ENCODE results near the gene FBXL22.

The FBXL22 gene

GRCh38 chr15:63634154-63634553 is 37.0 kb downstream of the FBXL22 start:
- no peak for DNase-seq
- Histone ChIP-seq H3K36me3 (ENCODE audit: control insufficient read depth in 4 of 4, insufficient read depth in 4 of 4, low read length in 3 of 4) (peaks cover 31 to 91% (median 64%) of the 10 kb centered on the region in 4 experiments), H3K4me1 (ENCODE audit: control extremely low read depth in 1 of 4, control insufficient read depth in 4 of 4, insufficient read depth in 4 of 4, low read length in 3 of 4) (no peaks in the 10 kb centered on the region), H3K9me3 (ENCODE audit: control extremely low read depth in 1 of 5, control insufficient read depth in 4 of 5, insufficient read depth in 2 of 5, low read depth in 1 of 5, low read length in 4 of 5) (no peaks in the 10 kb centered on the region), H3K27ac (ENCODE audit: insufficient read depth in 1 of 2, low read depth in 1 of 2, low read length in 2 of 2, poor library complexity in 1 of 2, severe bottlenecking in 2 of 2) (no peak overlapping the region), H3K4me3 (ENCODE audit: control insufficient read depth in 1 of 7, extremely low read depth in 1 of 7, insufficient read depth in 4 of 7, low read depth in 2 of 7, low read length in 6 of 7) (no peak overlapping the region), H3K27me3 (replicated peaks in 2 of 5; ENCODE audit: control insufficient read depth in 4 of 5, insufficient read depth in 5 of 5, low read length in 4 of 5) (no peaks in the 10 kb centered on the region)
- POLR2A ChIA-PET, result no interaction called here
- WGBS (ENCODE audit: insufficient coverage), result no CpG with 5 or more reads among the region's 1 CpG
- CTCF ChIA-PET, result interaction anchor here (1.3 to 2.4 kb wide), 4 partner anchors 9 to 25 kb away, joined by 3 to 10 read pairs (median 4); no protein-coding TSS in a partner anchor

- POLR2A ChIA-PET, result no interaction called here
- no peak overlapping the region for H3K4me3 ChIP-seq (ENCODE audit: control insufficient read depth in 1 of 7, extremely low read depth in 1 of 7, insufficient read depth in 4 of 7, low read depth in 2 of 7, low read length in 6 of 7)
- CTCF ChIA-PET, result interaction anchor here (1.5 kb wide), 1 partner anchor 170 kb away, joined by 3 read pairs; no protein-coding TSS in a partner anchor
- peaks cover 31 to 91% (median 62%) of the 10 kb centered on the region in 4 experiments for H3K36me3 ChIP-seq (ENCODE audit: control insufficient read depth in 4 of 4, insufficient read depth in 4 of 4, low read length in 3 of 4)
- WGBS (ENCODE audit: insufficient coverage), result 97% methylated on average over 9 of the region's 9 CpGs
- no peaks in the 10 kb centered on the region for H3K27me3 ChIP-seq (replicated peaks in 2 of 5; ENCODE audit: control insufficient read depth in 4 of 5, insufficient read depth in 5 of 5, low read length in 4 of 5)
- H3K4me1 ChIP-seq (ENCODE audit: control extremely low read depth in 1 of 4, control insufficient read depth in 4 of 4, insufficient read depth in 4 of 4, low read length in 3 of 4), result no peaks in the 10 kb centered on the region
- H3K27ac ChIP-seq (ENCODE audit: insufficient read depth in 1 of 2, low read depth in 1 of 2, low read length in 2 of 2, poor library complexity in 1 of 2, severe bottlenecking in 2 of 2), result no peak overlapping the region
- H3K9me3 ChIP-seq (ENCODE audit: control extremely low read depth in 1 of 5, control insufficient read depth in 4 of 5, insufficient read depth in 2 of 5, low read depth in 1 of 5, low read length in 4 of 5), result no peaks in the 10 kb centered on the region
- no peak for DNase-seq
Measured at GRCh38 chr15:63636518-63637061, 39.4 kb downstream of the FBXL22 start.

GRCh38 chr15:63638839-63639238 is 41.7 kb downstream of the FBXL22 start:
- POLR2A ChIA-PET, result interaction anchor here (0.5 to 1.5 kb wide), 2 partner anchors 10 to 435 kb away, joined by 3 to 4 read pairs; no protein-coding TSS in a partner anchor
- no peaks in the 10 kb centered on the region for H3K27me3 ChIP-seq (replicated peaks in 2 of 5; ENCODE audit: control insufficient read depth in 4 of 5, insufficient read depth in 5 of 5, low read length in 4 of 5)
- no peak for DNase-seq
- H3K27ac ChIP-seq (ENCODE audit: insufficient read depth in 1 of 2, low read depth in 1 of 2, low read length in 2 of 2, poor library complexity in 1 of 2, severe bottlenecking in 2 of 2), result no peak overlapping the region
- no peaks in the 10 kb centered on the region for H3K4me1 ChIP-seq (ENCODE audit: control extremely low read depth in 1 of 4, control insufficient read depth in 4 of 4, insufficient read depth in 4 of 4, low read length in 3 of 4)
- no CpG with 5 or more reads among the region's 1 CpG for WGBS (ENCODE audit: insufficient coverage)
- no peaks in the 10 kb centered on the region for H3K9me3 ChIP-seq (ENCODE audit: control extremely low read depth in 1 of 5, control insufficient read depth in 4 of 5, insufficient read depth in 2 of 5, low read depth in 1 of 5, low read length in 4 of 5)
- H3K4me3 ChIP-seq (ENCODE audit: control insufficient read depth in 1 of 7, extremely low read depth in 1 of 7, insufficient read depth in 4 of 7, low read depth in 2 of 7, low read length in 6 of 7), result no peak overlapping the region
- H3K36me3 ChIP-seq (ENCODE audit: control insufficient read depth in 4 of 4, insufficient read depth in 4 of 4, low read length in 3 of 4), result peaks cover 31 to 92% (median 56%) of the 10 kb centered on the region in 4 experiments
- CTCF ChIA-PET, result interaction anchor here (1.2 kb wide), 1 partner anchor 28 kb away, joined by 4 read pairs; no protein-coding TSS in a partner anchor

- Histone ChIP-seq H3K27me3 (replicated peaks in 2 of 5; ENCODE audit: control insufficient read depth in 4 of 5, insufficient read depth in 5 of 5, low read length in 4 of 5) (no peaks in the 10 kb centered on the region), H3K9me3 (ENCODE audit: control extremely low read depth in 1 of 5, control insufficient read depth in 4 of 5, insufficient read depth in 2 of 5, low read depth in 1 of 5, low read length in 4 of 5) (no peaks in the 10 kb centered on the region), H3K4me3 (ENCODE audit: control insufficient read depth in 1 of 7, extremely low read depth in 1 of 7, insufficient read depth in 4 of 7, low read depth in 2 of 7, low read length in 6 of 7) (no peak overlapping the region), H3K4me1 (ENCODE audit: control extremely low read depth in 1 of 4, control insufficient read depth in 4 of 4, insufficient read depth in 4 of 4, low read length in 3 of 4) (no peaks in the 10 kb centered on the region), H3K36me3 (ENCODE audit: control insufficient read depth in 4 of 4, insufficient read depth in 4 of 4, low read length in 3 of 4) (peaks cover 30 to 94% (median 56%) of the 10 kb centered on the region in 4 experiments), H3K27ac (ENCODE audit: insufficient read depth in 1 of 2, low read depth in 1 of 2, low read length in 2 of 2, poor library complexity in 1 of 2, severe bottlenecking in 2 of 2) (no peak overlapping the region)
- POLR2A ChIA-PET, result no interaction called here
- WGBS (ENCODE audit: insufficient coverage), result 100% methylated on average over 1 of the region's 3 CpGs
- no peak for DNase-seq
- CTCF ChIA-PET, result interaction anchor here (0.6 to 1.1 kb wide), 4 partner anchors 9 to 44 kb away, joined by 3 to 4 read pairs (median 3); no protein-coding TSS in a partner anchor
Measured at GRCh38 chr15:63640146-63640545, 43.0 kb downstream of the FBXL22 start.
